Activated T-cell treated with anti-CD3 and anti-CD28 coated beads for 48 hours (primary cell): Measurements from ENCODE around the gene CALY.
"Not testable (repeated sequence)": the region's sequence is repeated elsewhere in the genome, so short reads cannot be mapped to it uniquely, and the experiment has no call there.

ENCODE experiments used
- DNase-seq: peaks from one replicate; pipeline ENCODE4 v3.0.0-alpha.2; 2020; ENCODE audit warnings: low read depth

Gene CALY

DNA sequence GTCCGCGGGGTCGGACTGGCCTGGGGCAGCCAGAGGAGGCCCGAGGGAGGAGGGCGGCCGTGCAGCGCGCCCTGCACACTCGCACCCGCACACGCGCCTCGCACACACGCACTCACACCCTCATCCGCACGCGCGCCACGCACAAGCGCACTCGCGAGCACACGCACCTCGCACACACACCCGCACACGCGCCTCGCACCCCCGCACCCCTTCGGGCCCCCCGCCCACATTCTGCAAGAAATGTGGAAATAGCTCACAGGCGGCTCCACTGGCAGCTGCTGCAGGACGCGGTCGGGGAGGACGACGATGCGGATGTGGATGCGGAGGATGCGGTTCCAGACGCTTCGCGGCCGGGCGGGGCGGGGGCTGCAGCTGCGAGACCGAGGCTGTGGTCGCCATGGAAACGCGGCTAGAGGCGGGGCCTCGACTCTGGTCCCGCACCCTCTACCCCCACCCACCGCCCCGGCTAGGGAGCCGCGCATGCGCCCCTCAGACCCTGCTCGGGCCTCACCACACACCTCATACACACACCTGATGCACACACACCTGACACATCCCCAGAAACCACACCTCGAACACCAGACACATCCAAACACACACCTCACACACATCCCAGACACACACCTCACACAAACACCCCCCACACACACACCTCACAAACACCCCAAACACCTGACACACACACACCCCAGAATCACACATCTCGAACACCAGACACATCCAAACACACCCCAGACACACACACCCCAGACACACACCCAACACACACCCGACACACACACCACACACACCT is at the start of gene CALY:
Gene CALY (minus strand): TSS at position 320 of the 793 bp plus-strand sequence. CDS start 7,907 bp downstream, outside the sequence.
- DNase-seq = peak; percentile 44

- no peak for DNase-seq
Observed at GRCh38 chr10:133385214-133385613, 48.5 kb upstream of the CALY start.

DNA sequence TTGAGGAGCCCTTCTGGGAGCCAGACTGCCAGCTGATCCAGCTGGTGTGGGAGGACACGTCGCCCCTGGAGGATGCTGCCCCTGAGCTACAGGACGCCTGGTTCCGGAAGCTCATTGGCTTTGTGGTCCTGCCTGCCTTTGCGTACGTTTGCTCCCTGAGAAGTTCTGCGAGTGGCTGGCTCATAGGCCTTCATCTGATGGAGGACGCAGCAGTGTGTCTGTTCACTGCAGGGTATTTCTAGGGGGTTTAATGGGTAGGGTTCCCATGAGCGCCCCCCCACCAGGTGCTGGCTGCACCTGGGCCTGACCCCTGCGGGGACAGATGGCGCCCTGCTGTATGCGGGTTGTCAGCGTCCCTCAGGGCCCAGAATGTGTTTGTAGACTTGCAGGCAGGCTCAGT is 47.4 kb upstream of the CALY start:
- no peak for DNase-seq

- no peak for DNase-seq
Observed at GRCh38 chr10:133383551-133383950, 46.9 kb upstream of the CALY start.

DNA sequence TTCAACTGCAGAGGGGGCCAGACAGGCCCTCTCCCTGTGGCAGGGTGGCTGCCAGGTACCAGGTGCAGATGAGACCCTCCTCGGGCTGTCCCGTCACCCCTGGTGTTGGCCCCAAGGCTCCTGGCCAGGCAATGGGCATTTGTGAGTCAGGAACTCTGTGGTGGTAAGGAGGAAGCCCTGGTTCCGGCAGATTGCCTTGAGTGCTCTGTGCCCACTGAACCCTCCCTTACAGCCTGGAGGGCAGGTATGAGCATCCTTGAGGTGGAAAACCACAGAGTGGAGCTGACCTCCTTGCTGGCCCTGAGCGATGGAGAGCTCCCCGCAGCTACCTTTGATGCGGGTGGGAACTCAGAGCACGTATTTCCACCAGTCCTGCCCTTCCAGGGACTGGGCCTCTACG is 44.3 kb upstream of the CALY start:
- no peak for DNase-seq

DNA sequence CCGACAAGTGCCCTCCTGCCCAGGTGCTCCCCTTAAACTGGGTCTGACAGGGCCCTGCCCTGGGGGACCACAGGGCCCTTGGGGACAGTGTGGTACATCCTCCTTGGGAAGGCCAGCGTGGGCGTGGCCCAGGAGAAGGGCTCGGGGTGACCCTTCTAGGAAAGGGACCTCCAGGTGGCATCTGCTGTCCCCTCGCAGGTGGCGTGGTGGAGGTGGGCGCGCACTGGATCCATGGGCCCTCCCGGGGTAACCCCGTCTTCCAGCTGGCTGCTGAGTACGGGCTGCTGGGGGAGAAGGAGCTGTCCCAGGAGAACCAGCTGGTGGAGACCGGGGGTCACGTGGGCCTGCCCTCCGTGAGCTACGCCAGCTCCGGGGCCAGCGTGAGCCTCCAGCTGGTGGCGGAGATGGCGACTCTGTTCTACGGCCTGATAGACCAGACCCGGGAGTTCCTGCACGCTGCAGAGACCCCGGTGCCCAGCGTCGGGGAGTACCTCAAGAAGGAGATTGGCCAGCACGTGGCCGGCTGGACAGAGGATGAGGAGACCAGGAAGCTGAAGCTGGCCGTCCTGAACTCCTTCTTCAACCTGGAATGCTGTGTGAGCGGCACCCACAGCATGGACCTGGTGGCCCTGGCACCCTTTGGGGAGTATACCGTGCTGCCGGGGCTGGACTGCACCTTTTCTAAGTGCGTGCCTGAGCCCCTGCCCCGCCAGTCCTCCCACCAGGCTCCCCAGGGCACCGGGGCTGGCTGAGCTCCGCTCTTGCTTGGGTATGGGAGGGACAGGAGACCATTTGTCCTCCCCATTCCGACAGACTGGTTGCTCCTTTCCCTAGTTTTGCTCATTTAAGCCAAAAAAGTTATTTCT is 43.3 kb upstream of the CALY start:
- no peak for DNase-seq

GRCh38 chr10:133379152-133379800 is 42.6 kb upstream of the CALY start, which contains the start of gene PAOX:
TSS of gene PAOX (plus strand) at chr10:133379262. CDS start at chr10:133379317, 55 bp downstream.
- DNase-seq = peak; percentile 65

- DNase-seq = peak; percentile 56
Observed at GRCh38 chr10:133378251-133379096, 41.8 kb upstream of the CALY start.

- DNase-seq = no peak
Observed at GRCh38 chr10:133377818-133378250, 41.1 kb upstream of the CALY start.

GRCh38 chr10:133377025-133377817 is 40.5 kb upstream of the CALY start:
- DNase-seq = no peak

DNA sequence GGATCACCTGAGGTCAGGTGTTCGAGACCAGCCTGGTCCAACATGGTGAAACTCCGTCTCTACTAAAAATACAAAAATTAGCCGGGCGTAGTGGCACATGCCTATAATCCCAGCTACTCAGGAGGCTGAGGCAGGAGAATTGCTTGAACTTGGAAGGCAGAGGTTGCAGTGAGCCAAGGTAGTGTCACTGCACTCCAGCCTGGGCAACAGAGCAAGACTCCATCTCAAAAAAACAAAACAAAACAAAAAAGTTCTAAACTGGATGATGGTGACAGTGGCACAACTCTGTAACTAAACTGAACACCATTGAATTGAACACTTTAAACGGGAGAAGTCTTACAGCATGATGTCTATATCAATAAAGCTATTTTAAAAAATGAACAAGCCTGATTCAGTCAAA is 39.5 kb upstream of the CALY start:
- DNase-seq = not testable (repeated sequence)

DNA sequence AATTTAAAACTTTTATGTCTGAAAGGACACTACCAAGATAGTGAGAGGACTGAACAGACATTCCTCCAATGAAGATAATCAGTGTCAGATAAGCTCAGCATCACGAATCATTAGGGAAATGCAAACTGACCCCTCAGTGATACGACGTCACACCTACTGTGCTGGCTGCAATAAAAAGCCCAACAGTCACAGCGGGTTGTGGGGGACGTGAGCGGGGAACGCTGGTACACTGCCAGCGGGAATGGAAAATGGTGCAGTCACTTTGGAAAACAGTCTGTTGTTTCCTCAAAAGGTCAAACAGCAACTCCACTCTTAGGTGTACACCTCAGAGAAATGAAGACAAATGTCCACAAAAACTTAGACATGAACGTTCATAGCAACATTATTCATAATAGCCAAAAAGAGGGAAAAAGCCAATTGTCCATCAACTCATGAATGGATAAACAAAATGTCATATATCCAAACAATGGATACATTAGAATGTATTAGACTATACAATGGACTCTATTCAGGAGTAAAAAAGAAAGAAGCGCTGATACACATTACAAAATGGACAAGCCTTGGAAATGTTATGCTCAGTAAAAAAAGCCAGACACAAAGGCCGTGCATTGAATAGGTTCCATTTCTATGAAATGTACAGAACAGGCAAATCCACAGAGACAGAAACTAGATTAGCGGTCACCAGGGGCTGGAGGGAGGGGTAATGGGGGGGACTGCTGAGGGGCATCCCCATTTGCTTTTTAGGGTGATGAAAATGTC is 38.8 kb upstream of the CALY start:
- no peak for DNase-seq

GRCh38 chr10:133373174-133374090 is 36.7 kb upstream of the CALY start, which contains the start of gene ECHS1:
TSS of gene ECHS1 (minus strand) at chr10:133373354. CDS start at chr10:133373333, 21 bp downstream.
- peak; percentile 95 for DNase-seq

- DNase-seq = no peak
Observed at GRCh38 chr10:133372507-133372906, 35.8 kb upstream of the CALY start.

DNA sequence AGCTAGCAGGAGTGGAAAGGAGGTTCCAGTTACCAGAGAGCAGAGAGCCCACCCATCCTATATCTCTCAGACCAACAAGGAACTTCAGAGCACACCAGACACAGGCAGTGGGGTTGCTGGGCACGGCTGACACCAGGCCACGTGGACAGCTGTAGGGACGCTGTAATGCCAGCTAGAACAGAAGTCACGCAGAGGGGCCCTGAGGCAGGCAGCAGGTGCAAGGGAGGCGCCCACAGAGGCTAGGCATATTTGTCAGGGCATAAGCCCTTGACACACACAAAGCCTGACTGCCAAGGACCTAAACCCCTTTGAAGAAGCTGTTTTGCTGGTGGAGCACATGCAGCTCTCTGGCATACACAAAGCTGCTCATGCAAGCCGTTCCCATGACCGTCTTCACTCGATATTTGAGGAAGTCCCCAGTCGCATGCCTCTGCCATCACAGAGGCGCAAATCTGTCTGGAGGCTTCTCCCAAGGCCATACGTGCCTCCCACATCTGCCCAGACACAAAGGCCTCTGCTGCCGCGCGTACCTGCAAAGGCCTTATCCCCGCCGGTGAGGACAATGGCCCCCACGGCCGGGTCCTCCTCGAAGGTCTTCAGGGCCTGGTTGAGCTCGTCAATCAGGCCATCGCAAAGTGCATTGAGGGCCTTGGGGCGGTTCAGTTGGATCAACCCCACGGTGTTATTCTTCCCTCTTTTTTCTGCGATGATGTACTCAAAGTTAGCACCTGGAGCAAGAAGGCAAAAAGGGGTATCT is 33.5 kb upstream of the CALY start:
- no peak for DNase-seq

DNA sequence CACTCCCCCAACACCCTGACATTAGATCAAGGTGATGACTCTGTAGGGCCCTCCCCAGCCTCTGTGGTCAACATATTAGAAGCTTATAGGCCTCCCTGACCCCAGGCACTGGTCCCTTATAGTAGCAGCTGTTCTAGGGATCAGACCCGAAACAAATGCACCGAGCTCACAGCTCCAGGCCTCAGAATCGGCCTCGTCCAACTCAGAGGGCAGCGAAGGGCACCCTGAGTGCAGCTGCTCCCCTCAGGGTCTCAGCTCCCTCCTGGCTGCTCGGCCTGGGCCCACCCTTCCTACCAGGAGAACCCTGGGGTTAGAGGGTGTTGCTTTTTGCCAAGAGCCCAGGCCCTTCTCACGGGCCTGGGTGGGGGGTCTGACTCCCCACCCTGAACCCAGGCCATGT is 31.5 kb upstream of the CALY start:
- no peak for DNase-seq

- not testable (repeated sequence) for DNase-seq
Observed at GRCh38 chr10:133367461-133367860, 30.8 kb upstream of the CALY start.

DNA sequence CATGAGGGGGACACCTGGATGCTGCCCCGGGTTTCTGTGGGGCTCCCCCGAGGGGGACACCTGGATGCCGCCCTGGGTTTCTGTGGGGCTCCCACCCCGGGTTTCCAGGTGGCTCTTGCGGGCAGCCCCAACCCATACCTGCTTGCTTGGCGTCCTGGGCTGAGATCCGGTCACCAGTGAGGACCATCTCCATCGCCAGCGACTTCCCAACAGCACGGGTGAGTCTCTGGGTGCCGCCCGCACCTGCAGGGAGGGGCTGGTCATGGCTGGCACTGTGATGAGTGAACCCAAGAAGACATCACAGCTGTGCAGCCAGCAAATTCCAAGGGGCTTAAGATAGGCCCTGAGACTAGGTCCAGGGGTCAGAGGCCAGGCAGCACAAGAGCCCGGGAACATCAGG is 30.1 kb upstream of the CALY start:
- DNase-seq = no peak
